Mesodermal cell (in vitro differentiated cells): Measurements from ENCODE around the gene QSOX1.

Experiments
- H3K27ac ChIP-seq: 2 replicates; pipeline ENCODE4 v1.7.0; 2013; ENCODE audit warnings: mild to moderate bottlenecking, low read depth, low read length, moderate library complexity; ENCODE audit not compliant: severe bottlenecking
- H3K36me3 ChIP-seq: 2 replicates; pipeline ENCODE4 v1.7.1; 2013; ENCODE audit warnings: mild to moderate bottlenecking, low read length, moderate library complexity; ENCODE audit not compliant: control insufficient read depth, insufficient read depth
- H3K4me1 ChIP-seq: one replicate; pipeline ENCODE4 v1.7.1; 2013; ENCODE audit warnings: mild to moderate bottlenecking, low read length; ENCODE audit not compliant: insufficient read depth, control insufficient read depth, poor library complexity, severe bottlenecking
- H3K4me3 ChIP-seq: 2 replicates; pipeline ENCODE4 v1.7.0; 2013; ENCODE audit warnings: low read length, control low read depth, mild to moderate bottlenecking; ENCODE audit not compliant: insufficient read depth, poor library complexity, severe bottlenecking; ENCODE audit errors: extremely low read depth
- H3K9me3 ChIP-seq: 2 replicates; pipeline ENCODE4 v1.7.1; 2013; ENCODE audit warnings: mild to moderate bottlenecking, low read length, moderate library complexity; ENCODE audit not compliant: control insufficient read depth
- WGBS, 2 experiments: methylation state at CpG; one replicate each; pipeline ENCODE4 v1.1.5; 2013; ENCODE audit warnings: missing lambda C conversion rate in 2 of 2; ENCODE audit not compliant: insufficient coverage in 2 of 2; 5-methylcytosine and 5-hydroxymethylcytosine counted together

The QSOX1 gene

GRCh38 chr1:180213401-180214170 lies 58.9 kb downstream of the QSOX1 start:
- Histone ChIP-seq H3K4me3 (no peak overlapping the region), H3K27ac (no peak overlapping the region), H3K36me3 (no peaks in the 10 kb centered on the region), H3K9me3 (no peaks in the 10 kb centered on the region), H3K4me1 (no peaks in the 10 kb centered on the region)
- 88 to 96% methylated on average over 12 of the region's 15 CpGs for WGBS, 2 experiments

GRCh38 chr1:180215856-180216625 lies 61.4 kb downstream of the QSOX1 start:
- WGBS, 2 experiments: 86 to 94% methylated on average over 19 to 20 of the region's 22 CpGs
- Histone ChIP-seq H3K36me3 (no peaks in the 10 kb centered on the region), H3K27ac (no peak overlapping the region), H3K4me1 (no peaks in the 10 kb centered on the region), H3K4me3 (no peak overlapping the region), H3K9me3 (no peaks in the 10 kb centered on the region)

GRCh38 chr1:180217006-180217405 lies 62.3 kb downstream of the QSOX1 start:
- H3K36me3 ChIP-seq: no peaks in the 10 kb centered on the region
- H3K27ac ChIP-seq: no peak overlapping the region
- no peaks in the 10 kb centered on the region for H3K4me1 ChIP-seq
- 89 to 93% methylated on average over 7 of the region's 7 CpGs for WGBS, 2 experiments
- H3K4me3 ChIP-seq: no peak overlapping the region
- no peaks in the 10 kb centered on the region for H3K9me3 ChIP-seq

DNA sequence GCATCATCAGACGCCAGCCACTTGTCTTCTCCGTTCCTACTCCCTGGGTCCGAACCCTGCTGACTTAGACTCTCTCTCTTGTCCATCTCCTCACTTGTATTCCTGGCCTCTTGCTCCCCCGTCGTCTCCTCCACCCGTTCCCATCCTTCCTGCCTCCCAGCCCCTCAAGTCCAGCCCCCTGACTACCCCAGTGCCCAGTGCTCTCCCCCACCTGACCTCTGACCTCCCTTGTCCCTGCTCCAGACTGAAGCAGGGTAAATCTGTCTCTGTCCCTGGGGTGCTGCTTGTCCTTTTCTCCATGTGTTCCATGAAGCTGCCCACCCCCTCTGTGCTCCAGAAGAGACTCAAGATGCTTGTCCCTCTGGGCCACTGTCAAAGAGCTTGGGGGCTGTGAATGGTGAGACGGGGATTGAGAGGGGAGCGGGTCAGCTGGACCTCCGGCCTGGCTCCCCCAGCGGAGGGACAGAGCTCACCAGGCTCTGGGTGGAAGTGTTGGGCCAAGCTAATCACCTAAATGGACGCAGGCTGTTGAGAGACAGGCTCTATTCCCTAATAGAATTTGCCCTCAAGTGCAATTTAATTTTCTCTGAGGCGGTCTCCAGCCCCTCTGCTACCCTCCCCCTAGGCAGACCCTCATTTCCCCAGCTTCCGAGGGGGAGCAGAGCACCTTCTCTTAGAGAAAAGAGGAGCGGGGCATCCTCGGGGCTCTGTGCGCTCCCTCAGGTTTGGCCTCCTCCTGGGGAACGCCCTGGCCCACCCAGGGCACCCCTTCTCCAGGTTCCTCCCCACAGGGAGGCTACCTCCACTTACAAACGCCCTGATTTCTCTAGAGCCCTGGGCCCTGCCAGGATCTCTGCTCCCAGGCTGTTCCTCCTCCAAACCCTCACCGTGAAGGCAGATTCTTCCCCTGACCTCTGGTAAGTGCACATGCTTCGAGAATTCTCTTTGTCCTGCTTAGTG lies 64.4 kb downstream of the QSOX1 start:
- Histone ChIP-seq H3K4me3 (no peak overlapping the region), H3K9me3 (no peaks in the 10 kb centered on the region), H3K27ac (no peak overlapping the region), H3K36me3 (no peaks in the 10 kb centered on the region), H3K4me1 (no peaks in the 10 kb centered on the region)
- 76 to 89% methylated on average over 14 to 19 of the region's 20 CpGs for WGBS, 2 experiments

DNA sequence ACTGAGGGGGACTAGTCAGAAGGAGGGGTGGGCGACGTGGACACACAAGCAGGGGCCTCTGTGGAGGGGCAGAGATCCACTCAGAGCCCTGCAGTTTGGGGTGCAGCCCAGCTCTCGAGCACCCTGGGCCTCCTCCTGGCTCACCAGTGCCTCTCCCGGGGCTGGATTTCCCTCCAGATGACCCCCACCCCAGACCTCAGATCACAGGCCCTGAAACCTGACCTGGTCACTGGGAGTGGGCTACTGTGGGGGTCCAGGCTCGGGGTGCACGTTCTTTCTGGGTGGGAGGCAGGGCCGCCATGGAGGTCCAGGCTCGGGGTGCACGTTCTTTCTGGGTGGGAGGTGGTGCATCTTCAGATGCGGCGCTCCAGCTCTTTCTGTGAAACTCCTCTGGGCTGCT lies 65.1 kb downstream of the QSOX1 start:
- Histone ChIP-seq H3K4me3 (no peak overlapping the region), H3K36me3 (no peaks in the 10 kb centered on the region), H3K9me3 (no peaks in the 10 kb centered on the region), H3K27ac (no peak overlapping the region), H3K4me1 (no peaks in the 10 kb centered on the region)
- WGBS, 2 experiments: 76 to 92% methylated on average over 9 of the region's 11 CpGs

DNA sequence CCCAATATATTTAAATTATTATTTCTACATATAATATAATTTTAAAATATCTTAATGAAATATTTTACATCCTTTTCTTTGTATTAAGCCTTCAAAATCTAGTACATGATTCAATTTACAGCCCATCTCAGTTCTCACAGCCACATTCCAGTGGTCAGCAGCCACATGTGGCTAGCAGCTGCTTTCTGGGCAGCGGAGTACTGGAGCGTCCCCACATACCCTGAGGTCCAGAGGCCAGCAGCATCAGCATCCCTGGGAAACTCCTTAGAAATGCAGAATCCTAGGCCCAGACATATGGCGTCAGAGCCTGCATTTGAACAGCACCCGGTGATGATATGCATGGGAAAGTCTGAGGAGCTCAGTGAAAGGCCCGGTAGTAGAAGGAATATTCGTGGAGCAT lies 66.8 kb downstream of the QSOX1 start:
- H3K4me1 ChIP-seq: no peaks in the 10 kb centered on the region
- WGBS, 2 experiments: 89 to 91% methylated on average over 4 to 6 of the region's 6 CpGs
- H3K9me3 ChIP-seq: no peaks in the 10 kb centered on the region
- H3K27ac ChIP-seq: no peak overlapping the region
- H3K36me3 ChIP-seq: no peaks in the 10 kb centered on the region
- no peak overlapping the region for H3K4me3 ChIP-seq

DNA sequence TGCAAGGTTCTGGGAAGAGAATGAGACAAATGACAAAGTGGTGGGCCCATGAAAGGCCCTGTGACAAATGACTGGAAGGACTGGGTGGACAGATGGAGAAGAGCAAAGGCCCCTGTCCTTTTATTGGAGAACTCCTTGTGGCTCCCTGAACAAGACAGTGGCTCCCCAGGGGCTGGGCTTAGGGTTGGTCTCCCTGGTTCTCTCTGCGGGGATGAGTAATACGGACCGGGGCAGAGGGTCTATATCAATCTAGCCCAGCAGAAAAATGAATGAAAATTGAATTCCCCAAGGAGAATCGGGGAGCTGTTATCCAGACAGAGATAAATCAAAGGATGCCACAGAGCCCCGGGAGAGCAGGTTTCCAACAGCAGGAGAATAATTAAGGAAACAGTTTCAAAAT lies 70.2 kb downstream of the QSOX1 start:
- Histone ChIP-seq H3K27ac (no peak overlapping the region), H3K36me3 (no peaks in the 10 kb centered on the region), H3K4me3 (no peak overlapping the region), H3K9me3 (no peaks in the 10 kb centered on the region), H3K4me1 (no peaks in the 10 kb centered on the region)
- WGBS, 2 experiments: 54 to 66% methylated on average over 2 to 5 of the region's 5 CpGs

GRCh38 chr1:180225403-180225802 lies 70.7 kb downstream of the QSOX1 start:
- H3K9me3 ChIP-seq: no peaks in the 10 kb centered on the region
- H3K4me1 ChIP-seq: peaks cover 3% of the 10 kb centered on the region
- H3K27ac ChIP-seq: no peak overlapping the region
- H3K4me3 ChIP-seq: no peak overlapping the region
- no peaks in the 10 kb centered on the region for H3K36me3 ChIP-seq
- 71 to 100% methylated on average over 1 of the region's 2 CpGs for WGBS, 2 experiments

GRCh38 chr1:180227861-180228647 lies 73.4 kb downstream of the QSOX1 start:
- H3K4me3 ChIP-seq: no peak overlapping the region
- 19% methylated on average over 4 to 11 of the region's 17 CpGs for WGBS, 2 experiments
- no peak overlapping the region for H3K27ac ChIP-seq
- no peaks in the 10 kb centered on the region for H3K36me3 ChIP-seq
- H3K9me3 ChIP-seq: no peaks in the 10 kb centered on the region
- peaks cover 17% of the 10 kb centered on the region for H3K4me1 ChIP-seq
